Activated T-helper 1 cell treated with anti-CD3 and anti-CD28 coated beads, Interleukin-12 subunit alpha, Interleukin-12 subunit beta, Interleukin-2, Interleukin-4 antibody, amounts not matched to agents 30 ng/mL and 10 ng/mL and 1 ng/mL, durations not matched to agents 14 hours and 24 hours and 36 hours (primary cell): ENCODE measurements around the gene GGCX. TPM values are rescaled to one million over a fixed set of nuclear protein-coding genes. Genes with fewer than 3 reads are reported as not detected.

Experiments used
- DNase-seq: peaks from one replicate; pipeline ENCODE4 v3.0.0; 2021; ENCODE audit warnings: low spot score
- H3K27ac Mint-ChIP-seq: one replicate; pipeline ENCODE4 v1.8.0; 2021; ENCODE audit warnings: mild to moderate bottlenecking, mixed read lengths
- H3K27me3 Mint-ChIP-seq: one replicate; pipeline ENCODE4 v1.8.0; 2022; ENCODE audit warnings: mild to moderate bottlenecking, moderate library complexity, mixed read lengths; ENCODE audit not compliant: insufficient read depth
- H3K36me3 Mint-ChIP-seq: one replicate; pipeline ENCODE4 v1.8.0; 2021; ENCODE audit warnings: low read depth, mixed read lengths
- H3K4me1 Mint-ChIP-seq: one replicate; pipeline ENCODE4 v1.8.0; 2021; ENCODE audit warnings: low read depth, mixed read lengths
- H3K4me3 Mint-ChIP-seq: one replicate; pipeline ENCODE4 v1.8.0; 2021; ENCODE audit warnings: mild to moderate bottlenecking, moderate library complexity, mixed read lengths
- H3K9me3 Mint-ChIP-seq: one replicate; pipeline ENCODE4 v1.8.0; 2021; ENCODE audit warnings: mixed read lengths
- intact Hi-C: fragments of 100-400 bp; cut with micrococcal nuclease; formaldehyde crosslinking; loops from one replicate; pipeline ENCODE4 v1.15.1; 2024
- total RNA-seq: library from RNA; stranded (reverse); gene quantifications from 2 replicates; pipeline ENCODE4 v1.2.3, GENCODE V29; 2022

The GGCX gene
- total RNA-seq, 1 donor from 2014 or later, result 26.2 TPM

GRCh38 chr2:85540133-85540648, 21.1 kb downstream of the GGCX start:
- H3K4me3 Mint-ChIP-seq, result peak overlapping the region; percentile 99
- no peaks in the 10 kb centered on the region for H3K9me3 Mint-ChIP-seq
- no peaks in the 10 kb centered on the region for H3K27me3 Mint-ChIP-seq
- peaks cover 58% of the 10 kb centered on the region for H3K36me3 Mint-ChIP-seq
- H3K4me1 Mint-ChIP-seq, result peaks cover 63% of the 10 kb centered on the region
- no peak for DNase-seq
- intact Hi-C loops, result no loop called here
- H3K27ac Mint-ChIP-seq, result peak overlapping the region; percentile 89

- intact Hi-C loops, result loop anchor here (1.0 to 5.0 kb wide), 9 partner anchors 13 to 568 kb away; partner anchors contain the start of genes GGCX, POLR1A, PTCD3 and TMEM150A
- Mint-ChIP-seq H3K9me3 (no peaks in the 10 kb centered on the region), H3K4me3 (peak overlapping the region; percentile 99), H3K4me1 (peaks cover 63% of the 10 kb centered on the region), H3K27ac (peak overlapping the region; percentile 97), H3K27me3 (no peaks in the 10 kb centered on the region), H3K36me3 (peaks cover 52% of the 10 kb centered on the region)
- peak; percentile 68 for DNase-seq
Measured at GRCh38 chr2:85539361-85540132, 21.7 kb downstream of the GGCX start.

GRCh38 chr2:85538507-85539360, 22.6 kb downstream of the GGCX start, which contains the start of gene MAT2A:
Gene MAT2A, plus strand, starts transcription at chr2:85539168. Its CDS starts 120 bp downstream, at chr2:85539288.
- peak; percentile 88 for DNase-seq
- H3K36me3 Mint-ChIP-seq, result peaks cover 45% of the 10 kb centered on the region
- H3K27me3 Mint-ChIP-seq, result no peaks in the 10 kb centered on the region
- peak within 1 kb of the TSS; percentile 97 for H3K27ac Mint-ChIP-seq
- peaks cover 56% of the 10 kb centered on the region for H3K4me1 Mint-ChIP-seq
- peak within 1 kb of the TSS; percentile 99 for H3K4me3 Mint-ChIP-seq
- H3K9me3 Mint-ChIP-seq, result no peaks in the 10 kb centered on the region
- intact Hi-C loops, result loop anchor here (1.0 to 5.0 kb wide), 10 partner anchors 14 to 569 kb away; partner anchors contain the start of genes ELMOD3, GGCX, POLR1A and PTCD3

- no peaks in the 10 kb centered on the region for H3K9me3 Mint-ChIP-seq
- intact Hi-C loops, result loop anchor here (1.0 to 5.0 kb wide), 5 partner anchors 47 to 569 kb away; partner anchors contain the start of genes ELMOD3, POLR1A, PTCD3 and RETSAT
- DNase-seq, result peak; percentile 8
- H3K4me1 Mint-ChIP-seq, result peaks cover 49% of the 10 kb centered on the region
- peak overlapping the region; percentile 97 for H3K27ac Mint-ChIP-seq
- peak overlapping the region; percentile 99 for H3K4me3 Mint-ChIP-seq
- H3K36me3 Mint-ChIP-seq, result peaks cover 36% of the 10 kb centered on the region
- no peaks in the 10 kb centered on the region for H3K27me3 Mint-ChIP-seq
Measured at GRCh38 chr2:85537600-85538506, 23.4 kb downstream of the GGCX start.

- Mint-ChIP-seq H3K4me3 (no peak overlapping the region), H3K9me3 (no peaks in the 10 kb centered on the region), H3K27ac (no peak overlapping the region), H3K27me3 (no peaks in the 10 kb centered on the region), H3K36me3 (peaks cover 22% of the 10 kb centered on the region), H3K4me1 (peaks cover 35% of the 10 kb centered on the region)
- intact Hi-C loops, result loop anchor here (5.0 kb wide), 1 partner anchor 571 kb away; the partner anchor contains the start of genes POLR1A and PTCD3
- no peak for DNase-seq
Measured at GRCh38 chr2:85536479-85536878, 24.8 kb downstream of the GGCX start.

- intact Hi-C loops, result loop anchor here (5.0 kb wide), 1 partner anchor 572 kb away; the partner anchor contains the start of genes POLR1A and PTCD3
- peaks cover 6% of the 10 kb centered on the region for H3K36me3 Mint-ChIP-seq
- H3K9me3 Mint-ChIP-seq, result no peaks in the 10 kb centered on the region
- DNase-seq, result no peak
- H3K4me3 Mint-ChIP-seq, result no peak overlapping the region
- H3K27me3 Mint-ChIP-seq, result peaks cover 3% of the 10 kb centered on the region
- peaks cover 21% of the 10 kb centered on the region for H3K4me1 Mint-ChIP-seq
- H3K27ac Mint-ChIP-seq, result no peak overlapping the region
Measured at GRCh38 chr2:85534881-85535280, 26.4 kb downstream of the GGCX start.

DNA sequence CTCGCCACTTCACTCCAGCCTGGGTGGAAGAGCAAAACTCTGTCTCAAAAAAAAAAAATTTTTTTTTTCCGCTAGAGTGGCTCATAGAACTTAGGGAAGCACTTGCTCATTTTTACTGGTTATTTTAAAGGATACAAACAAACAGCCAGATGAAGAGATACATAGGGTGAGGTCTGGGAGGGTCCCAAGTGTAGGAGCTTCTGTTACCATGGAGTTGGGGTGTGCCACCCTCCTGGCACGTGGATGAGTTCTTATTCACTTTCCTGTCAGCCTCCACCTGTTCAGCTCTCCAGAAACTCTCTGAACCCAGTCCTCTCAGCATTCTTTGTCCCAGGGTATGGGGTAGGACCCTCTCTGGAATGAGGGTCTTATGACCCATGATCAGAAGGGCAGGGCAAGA, 27.2 kb downstream of the GGCX start:
- intact Hi-C loops, result no loop called here
- H3K9me3 Mint-ChIP-seq, result no peaks in the 10 kb centered on the region
- DNase-seq, result no peak
- H3K4me3 Mint-ChIP-seq, result no peak overlapping the region
- no peak overlapping the region for H3K27ac Mint-ChIP-seq
- H3K4me1 Mint-ChIP-seq, result peaks cover 21% of the 10 kb centered on the region
- H3K27me3 Mint-ChIP-seq, result peaks cover 7% of the 10 kb centered on the region
- H3K36me3 Mint-ChIP-seq, result peaks cover 4% of the 10 kb centered on the region

DNA sequence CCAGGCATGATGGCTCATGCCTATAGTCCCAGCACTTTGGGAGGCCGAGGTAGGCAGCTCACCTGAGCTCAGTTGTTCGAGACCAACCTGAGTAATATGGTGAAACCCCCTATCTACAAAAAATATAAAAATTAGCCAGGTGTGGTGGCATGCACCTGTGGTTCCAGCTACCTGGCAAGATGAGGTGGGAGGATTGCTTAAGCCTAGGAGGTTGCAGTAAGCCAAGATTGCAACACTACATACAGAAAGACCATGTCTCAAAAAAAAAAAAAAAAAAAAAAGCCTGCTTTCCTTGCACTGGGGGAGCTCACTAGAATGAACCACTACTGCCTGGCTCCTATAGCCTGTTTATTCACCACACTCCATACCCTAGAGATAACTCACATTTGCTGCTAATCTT, 29.7 kb downstream of the GGCX start:
- H3K27ac Mint-ChIP-seq, result no peak overlapping the region
- H3K4me1 Mint-ChIP-seq, result peaks cover 4% of the 10 kb centered on the region
- peaks cover 20% of the 10 kb centered on the region for H3K27me3 Mint-ChIP-seq
- intact Hi-C loops, result no loop called here
- peaks cover 2% of the 10 kb centered on the region for H3K36me3 Mint-ChIP-seq
- no peak overlapping the region for H3K4me3 Mint-ChIP-seq
- no peak for DNase-seq
- no peaks in the 10 kb centered on the region for H3K9me3 Mint-ChIP-seq

DNA sequence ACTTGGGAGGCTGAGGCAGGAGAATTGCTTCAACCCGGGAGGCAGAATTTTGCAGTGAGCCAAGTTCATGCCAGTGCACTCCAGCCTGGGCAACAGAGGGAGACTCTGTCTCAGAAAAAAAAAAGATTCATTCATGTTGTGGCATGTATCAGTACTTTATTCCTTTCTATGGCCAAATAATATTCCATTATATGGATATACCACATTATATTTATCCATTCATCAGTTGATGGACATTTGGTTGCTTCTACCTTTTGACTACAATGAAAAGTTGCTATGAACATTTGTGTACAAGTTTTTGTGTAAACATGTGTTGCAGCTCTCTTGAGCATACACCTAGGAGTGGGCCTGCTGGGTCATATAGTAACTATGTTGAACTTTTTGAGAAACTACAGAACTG, 31.5 kb downstream of the GGCX start:
- Mint-ChIP-seq H3K36me3 (no peaks in the 10 kb centered on the region), H3K4me3 (no peak overlapping the region), H3K4me1 (no peaks in the 10 kb centered on the region), H3K9me3 (no peaks in the 10 kb centered on the region), H3K27ac (no peak overlapping the region), H3K27me3 (peaks cover 22% of the 10 kb centered on the region)
- DNase-seq, result no peak
- intact Hi-C loops, result no loop called here

DNA sequence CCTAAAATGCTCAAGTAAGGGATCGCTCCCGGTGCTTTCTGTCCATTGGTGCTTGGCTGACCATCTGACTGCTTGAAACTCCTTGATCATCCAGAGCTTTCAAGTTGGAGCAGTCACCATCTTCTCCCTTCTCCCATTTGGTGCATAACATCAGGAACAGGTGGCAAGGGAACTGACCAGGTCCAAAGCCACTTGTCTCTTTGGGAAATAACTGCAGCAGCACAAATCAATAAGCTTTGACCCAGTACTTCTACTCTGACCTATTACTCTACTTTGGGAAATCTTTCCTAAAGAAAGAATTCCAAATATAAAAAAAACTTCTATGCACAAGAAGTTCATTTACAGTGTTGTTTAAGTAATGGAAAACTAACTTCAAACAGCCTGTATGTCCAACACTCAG, 32.9 kb downstream of the GGCX start:
- H3K4me1 Mint-ChIP-seq, result no peaks in the 10 kb centered on the region
- DNase-seq, result no peak
- H3K27me3 Mint-ChIP-seq, result peaks cover 22% of the 10 kb centered on the region
- H3K9me3 Mint-ChIP-seq, result no peaks in the 10 kb centered on the region
- no peak overlapping the region for H3K27ac Mint-ChIP-seq
- no peaks in the 10 kb centered on the region for H3K36me3 Mint-ChIP-seq
- H3K4me3 Mint-ChIP-seq, result no peak overlapping the region
- intact Hi-C loops, result no loop called here

GRCh38 chr2:85527787-85528186, 33.5 kb downstream of the GGCX start:
- Mint-ChIP-seq H3K9me3 (no peaks in the 10 kb centered on the region), H3K4me3 (no peak overlapping the region), H3K36me3 (no peaks in the 10 kb centered on the region), H3K27me3 (peaks cover 22% of the 10 kb centered on the region), H3K4me1 (no peaks in the 10 kb centered on the region), H3K27ac (no peak overlapping the region)
- DNase-seq, result no peak
- intact Hi-C loops, result no loop called here

DNA sequence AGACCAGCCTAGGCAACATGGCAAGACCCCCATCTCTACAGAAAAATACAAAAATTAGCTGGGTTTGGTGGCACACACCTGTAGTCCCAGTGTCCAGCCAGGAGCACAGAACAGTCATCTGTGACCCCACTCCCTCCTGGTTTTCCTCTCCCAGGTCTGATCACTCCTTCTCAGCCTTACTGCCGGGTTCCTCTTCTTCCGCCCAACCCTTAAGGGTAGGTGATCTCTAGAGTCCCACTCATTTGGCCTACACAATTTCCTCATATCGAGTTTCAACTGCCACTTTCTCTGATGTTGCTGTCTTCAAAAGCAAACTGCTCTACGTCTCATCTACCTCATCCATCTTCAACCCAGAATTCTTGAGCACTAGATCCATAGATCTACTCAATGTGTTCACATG, 35.7 kb downstream of the GGCX start:
- Mint-ChIP-seq H3K36me3 (no peaks in the 10 kb centered on the region), H3K9me3 (no peaks in the 10 kb centered on the region)

More for the DNA sequence above, 35.7 kb downstream of the GGCX start:
- Mint-ChIP-seq H3K27me3 (peaks cover 24% of the 10 kb centered on the region), H3K4me1 (no peaks in the 10 kb centered on the region), H3K27ac (no peak overlapping the region), H3K4me3 (no peak overlapping the region)
- intact Hi-C loops, result no loop called here
- DNase-seq, result no peak
